H1 (cell line): ENCODE data around the gene TGFB1. TPM values are rescaled to one million over a fixed set of nuclear protein-coding genes. Genes with fewer than 3 reads are reported as not detected.

Experiments used
- CTCF ChIA-PET: fragments of 300-600 bp; sonication (Branson Sonifier 250); formaldehyde crosslinking; loops from one replicate; lab custom pipeline; 2021; ENCODE audit not compliant: partially characterized antibody; lab: Charles Lee
- POLR2A ChIA-PET: fragments of 300-600 bp; sonication (Branson Sonifier 250); formaldehyde crosslinking; loops from one replicate; lab custom pipeline; 2021; ENCODE audit warnings: inconsistent platforms; ENCODE audit not compliant: partially characterized antibody; lab: Charles Lee
- DNase-seq, 2 experiments: peaks; one replicate each; pipeline versions ENCODE4 v3.0.0 to v3.0.0-alpha.2; 2010 to 2022; ENCODE audit warnings: low spot score in 2 of 2, low read depth in 1 of 2, mixed read lengths in 1 of 2
- FAIRE-seq: peaks from 2 replicates; lab custom pipeline; 2011; peaks lifted over from hg19 to GRCh38; lab: Jason Lieb, UNC
- H2AFZ ChIP-seq: 2 replicates; pipeline ENCODE4 v1.8.1; 2012; ENCODE audit warnings: low read length, inconsistent platforms
- H2AK5ac ChIP-seq: 2 replicates; pipeline ENCODE4 v1.6.1; 2013; ENCODE audit warnings: low read depth, low read length
- H2BK120ac ChIP-seq: replicated peaks from 2 replicates; pipeline ENCODE3; 2013; ENCODE audit warnings: low read depth, low read length, inconsistent platforms
- H2BK12ac ChIP-seq: 2 replicates; pipeline ENCODE4 v1.6.1; 2013; ENCODE audit warnings: low read depth, low read length
- H2BK15ac ChIP-seq: 2 replicates; pipeline ENCODE4 v1.6.1; 2013; ENCODE audit warnings: low read length
- H2BK20ac ChIP-seq: 2 replicates; pipeline ENCODE4 v1.6.1; 2013; ENCODE audit warnings: low read length
- H2BK5ac ChIP-seq: 2 replicates; pipeline ENCODE4 v1.6.1; 2013; ENCODE audit warnings: low read depth, low read length
- H3K14ac ChIP-seq: 2 replicates; pipeline ENCODE4 v1.6.1; 2013; ENCODE audit warnings: inconsistent platforms; ENCODE audit not compliant: insufficient read length
- H3K18ac ChIP-seq: 2 replicates; pipeline ENCODE4 v1.6.1; 2013; ENCODE audit warnings: low read length; ENCODE audit errors: extremely low read depth
- H3K23ac ChIP-seq: 2 replicates; pipeline ENCODE4 v1.6.1; 2013; ENCODE audit warnings: inconsistent platforms; ENCODE audit not compliant: insufficient read length
- H3K23me2 ChIP-seq: 2 replicates; pipeline ENCODE4 v1.6.1; 2013; ENCODE audit warnings: low read depth, low read length
- H3K27ac ChIP-seq: 2 replicates; pipeline ENCODE4 v1.6.1; 2011; ENCODE audit warnings: low read depth, low read length, inconsistent platforms
- H3K27me3 ChIP-seq, 4 experiments: replicated peaks in 1 of 4; 1 replicate in 1 of 4; 2 replicates in 3 of 4; pipeline versions ENCODE4 v1.6.1 to v1.8.1; 2011 to 2013; ENCODE audit warnings: low read length in 3 of 4, mild to moderate bottlenecking in 3 of 4, inconsistent platforms in 2 of 4, mixed read lengths in 2 of 4, moderate library complexity in 1 of 4; ENCODE audit not compliant: control insufficient read depth in 3 of 4, insufficient read depth in 3 of 4; ENCODE audit errors: extremely low read depth in 1 of 4
- H3K36me3 ChIP-seq, 4 experiments: 2 replicates each; pipeline versions ENCODE4 v1.6.1 to v1.8.1; 2011 to 2013; ENCODE audit warnings: mild to moderate bottlenecking in 4 of 4, low read length in 3 of 4, moderate library complexity in 2 of 4, control low read depth in 1 of 4, inconsistent platforms in 1 of 4; ENCODE audit not compliant: insufficient read depth in 4 of 4, control insufficient read depth in 2 of 4
- H3K4ac ChIP-seq: replicated peaks from 2 replicates; pipeline ENCODE3; 2013; ENCODE audit warnings: low read length, low read depth, mixed read lengths, inconsistent platforms; ENCODE audit not compliant: insufficient read length
- H3K4me1 ChIP-seq, 4 experiments: replicated peaks in 1 of 4; 1 replicate in 1 of 4; 2 replicates in 3 of 4; pipeline versions ENCODE4 v1.6.1 to v1.8.1; 2011 to 2013; ENCODE audit warnings: low read length in 3 of 4, inconsistent platforms in 2 of 4, mixed read lengths in 1 of 4; ENCODE audit not compliant: insufficient read depth in 4 of 4, control insufficient read depth in 3 of 4
- H3K4me2 ChIP-seq, 2 experiments: 2 replicates each; pipeline versions ENCODE4 v1.6.1 to v1.8.1; 2011 to 2013; ENCODE audit warnings: low read depth in 2 of 2, low read length in 2 of 2, control low read depth in 1 of 2, inconsistent platforms in 1 of 2, mild to moderate bottlenecking in 1 of 2; ENCODE audit not compliant: insufficient read depth in 1 of 2
- H3K4me3 ChIP-seq, 4 experiments: fragments of 200-600, 300-600 bp in 1 of 4; sonication (generic), shearing (Covaris generic), sonication (Bioruptor Twin) in 1 of 4; 2 replicates each; pipeline versions ENCODE4 v1.5.1 to v1.8.1; 2011 to 2016; ENCODE audit warnings: low read length in 4 of 4, low read depth in 3 of 4, control low read depth in 2 of 4, inconsistent platforms in 2 of 4, mild to moderate bottlenecking in 2 of 4, mixed read lengths in 1 of 4, moderate library complexity in 1 of 4; ENCODE audit not compliant: insufficient read depth in 2 of 4; ENCODE audit errors: extremely low read depth in 1 of 4
- H3K56ac ChIP-seq: replicated peaks from 2 replicates; pipeline ENCODE3; 2013; ENCODE audit warnings: low read depth, mild to moderate bottlenecking, mixed read lengths, low read length, inconsistent platforms; ENCODE audit not compliant: insufficient read length
- H3K79me1 ChIP-seq: 2 replicates; pipeline ENCODE4 v1.6.1; 2013; ENCODE audit warnings: low read depth, low read length, control low read depth
- H3K79me2 ChIP-seq, 2 experiments: 2 replicates each; pipeline versions ENCODE4 v1.6.1 to v1.8.1; 2012 to 2013; ENCODE audit warnings: low read length in 2 of 2, mild to moderate bottlenecking in 2 of 2, inconsistent platforms in 1 of 2; ENCODE audit not compliant: insufficient read depth in 2 of 2, control insufficient read depth in 1 of 2
- H3K9ac ChIP-seq, 4 experiments: replicated peaks in 1 of 4; 1 replicate in 1 of 4; 2 replicates in 3 of 4; pipeline versions ENCODE4 v1.6.1 to v1.8.1; 2011 to 2013; ENCODE audit warnings: low read depth in 3 of 4, low read length in 3 of 4, control low read depth in 2 of 4, mild to moderate bottlenecking in 2 of 4, moderate library complexity in 2 of 4, inconsistent platforms in 1 of 4; ENCODE audit errors: extremely low read depth in 1 of 4
- H3K9me3 ChIP-seq, 2 experiments: 2 replicates each; pipeline versions ENCODE4 v1.6.1 to v1.8.1; 2012 to 2013; ENCODE audit warnings: mild to moderate bottlenecking in 2 of 2, moderate library complexity in 2 of 2, control low read depth in 1 of 2, inconsistent platforms in 1 of 2, low read depth in 1 of 2, low read length in 1 of 2, mixed read lengths in 1 of 2; ENCODE audit not compliant: insufficient read depth in 2 of 2
- H4K20me1 ChIP-seq, 2 experiments: replicated peaks in 1 of 2; 2 replicates each; pipeline versions ENCODE3 to v1.8.1; 2011 to 2013; ENCODE audit warnings: inconsistent platforms in 2 of 2, low read length in 2 of 2, mild to moderate bottlenecking in 1 of 2; ENCODE audit not compliant: insufficient read depth in 2 of 2, control insufficient read depth in 1 of 2
- H4K5ac ChIP-seq: 2 replicates; pipeline ENCODE4 v1.6.1; 2013; ENCODE audit warnings: low read length, low read depth, mixed read lengths, inconsistent platforms; ENCODE audit not compliant: insufficient read length
- H4K8ac ChIP-seq: 2 replicates; pipeline ENCODE4 v1.8.0; 2013; ENCODE audit warnings: mild to moderate bottlenecking, moderate library complexity, low read length, inconsistent platforms; ENCODE audit not compliant: insufficient read depth; ENCODE audit errors: extremely low read depth
- H4K91ac ChIP-seq: replicated peaks from 2 replicates; pipeline ENCODE3; 2013; ENCODE audit warnings: low read length, mixed read lengths, inconsistent platforms; ENCODE audit not compliant: insufficient read length
- EZH2 ChIP-seq: fragments of 200-600 bp; sonication (generic); IDR thresholded peaks from 2 replicates; pipeline ENCODE4 v1.7.1; 2012; ENCODE audit warnings: low read depth, mild to moderate bottlenecking, moderate library complexity, low read length, inconsistent platforms; ENCODE audit not compliant: severe bottlenecking
- KDM4A ChIP-seq: IDR thresholded peaks from one replicate; pipeline ENCODE4 v1.7.1; 2012; ENCODE audit warnings: low read depth, mild to moderate bottlenecking, moderate library complexity, low read length, inconsistent platforms; ENCODE audit not compliant: severe bottlenecking
- MAX ChIP-seq: IDR thresholded peaks from 2 replicates; pipeline ENCODE4 v1.6.1; 2012; ENCODE audit warnings: inconsistent platforms
- POLR2A ChIP-seq, 2 experiments: IDR thresholded peaks; 1 replicate in 1 of 2; 2 replicates in 1 of 2; pipeline ENCODE4 v1.6.1; 2011; ENCODE audit warnings: low read depth in 2 of 2, low read length in 2 of 2, mild to moderate bottlenecking in 2 of 2; ENCODE audit errors: control extremely low read depth in 1 of 2
- SUZ12 ChIP-seq: fragments of 200-600 bp; sonication (generic); IDR thresholded peaks from 2 replicates; pipeline ENCODE4 v1.6.1; 2012; ENCODE audit warnings: mild to moderate bottlenecking, inconsistent platforms, low read length, moderate library complexity, mixed read lengths
- WGBS, 2 experiments: shearing (Covaris generic) in 1 of 2; methylation state at CpG; one replicate each; pipeline versions ENCODE4 v1.1.6 to v1.1.7; 2013 to 2015; ENCODE audit warnings: low lambda C conversion rate in 2 of 2, mixed read lengths in 2 of 2, inconsistent platforms in 1 of 2, low coverage in 1 of 2, missing lambda C conversion rate in 1 of 2; ENCODE audit not compliant: insufficient replicate concordance in 2 of 2, insufficient coverage in 1 of 2, insufficient read length in 1 of 2; ENCODE audit errors: extremely low coverage in 1 of 2, missing lambda C conversion rate in 1 of 2; 5-methylcytosine and 5-hydroxymethylcytosine counted together
- polyA plus RNA-seq, 7 experiments: library from polyadenylated mRNA; depleted of rRNA in 3 of 7; stranded (reverse) in 5 of 7; unstranded in 2 of 7; fragments of >200 nt in 5 of 7; fragments of 200-250 nt in 2 of 7; gene quantifications; 1 replicate in 5 of 7; 2 replicates in 1 of 7; 4 replicates in 1 of 7; pipeline versions ENCODE4 v1.2.1 to v1.2.3, GENCODE V29; 2011 to 2013; ENCODE audit warnings: missing spikeins in 2 of 7, mixed read lengths in 2 of 7
- total RNA-seq: library from RNA; stranded (reverse); fragmentation: NEBNext Ultra II Directional; extraction: Animal tissue kit (Norgen Biotek cat#: 25700); gene quantifications from 2 replicates; pipeline ENCODE4 v1.2.1, GENCODE V29; 2021

The TGFB1 gene
- total and polyA plus RNA-seq, 2 of the 8 experiments (the other 6 are each of a cell fraction or from before 2014, with no cell fraction given), result 1.7 to 10.6 TPM

GRCh38 chr19:41351339-41352245, 2.1 kb downstream of the TGFB1 start:
- Histone ChIP-seq H3K79me1 (no peaks in the 10 kb centered on the region), H2BK5ac (no peak overlapping the region), H3K27me3 (peaks cover 10 to 36% (median 28%) of the 10 kb centered on the region in 4 experiments), H2AFZ (0 out of 2 replicates have a peak overlapping the region, but pooled peaks have one; percentile 27), H3K23me2 (peaks cover 27% of the 10 kb centered on the region), H2BK15ac (no peak overlapping the region), H3K4ac (no peak overlapping the region), H2BK20ac (no peak overlapping the region), H3K27ac (no peak overlapping the region), H4K91ac (no peak overlapping the region), H4K20me1 (peaks cover 0 to 4% of the 10 kb centered on the region in 2 experiments), H3K9ac (no peak overlapping the region), H3K14ac (no peak overlapping the region), H2AK5ac (no peak overlapping the region), H4K5ac (no peak overlapping the region), H3K4me1 (peaks cover 0 to 14% (median 4%) of the 10 kb centered on the region in 4 experiments; a peak in 5 of 7 replicates), H2BK12ac (peak overlapping the region; percentile 29; the same call in 1 of the 2 replicates), H4K8ac (no peak overlapping the region; the same call in 1 of the 2 replicates), H2BK120ac (no peak overlapping the region), H3K79me2 (no peaks in the 10 kb centered on the region), H3K18ac (no peak overlapping the region; the same call in none of the 2 replicates), H3K23ac (no peak overlapping the region), H3K9me3 (no peaks in the 10 kb centered on the region), H3K4me2 (peak overlapping the region; percentile 88 to 92), H3K4me3 (peak overlapping the region; percentile 52 to 75 (median 70)), H3K56ac (no peak overlapping the region), H3K36me3 (no peaks in the 10 kb centered on the region)
- TF ChIP-seq MAX, result no peak
- peak; percentile 63 for TF ChIP-seq EZH2
- TF ChIP-seq KDM4A, result peak; percentile 81
- TF ChIP-seq POLR2A (IDR thresholded peaks at IDR 0.05; ENCODE audit: control extremely low read depth in 1 of 2, low read depth in 2 of 2, low read length in 2 of 2), result no peak
- TF ChIP-seq SUZ12, result peak; percentile 58
- FAIRE-seq (no peak), DNase-seq (peak in 1 of 2 experiments; percentile 78)
- ChIA-PET CTCF (interaction anchor here (0.6 to 8.0 kb wide), 18 partner anchors 10 to 588 kb away, joined by 3 to 37 read pairs (median 4); partner anchors contain the start of genes B9D2 and DMAC2), POLR2A (interaction anchor here (0.6 to 5.4 kb wide), 9 partner anchors 12 to 511 kb away, joined by 3 to 29 read pairs (median 5); partner anchors contain the start of genes B3GNT8, B9D2 and CCDC97)
- 3% methylated on average over 50 of the region's 58 CpGs; no CpG with 5 or more reads in 1 of the 2 experiments for WGBS, 2 experiments
